Tibial nerve (tissue), 4 donors: Measurements from ENCODE around the gene WNT5A. TPM values are rescaled to one million over a fixed set of nuclear protein-coding genes. Genes with fewer than 3 reads are reported as not detected.

ENCODE experiments used
- DNase-seq, 2 donors: peaks; one replicate each; pipeline ENCODE4 v3.0.0-alpha.2; 2019; ENCODE audit warnings: low spot score in 2 of 2
- H3K27ac ChIP-seq, 4 donors: fragments of 200-600 bp; sonication (generic) in 3 of 4; one replicate each; pipeline ENCODE4 v1.5.1; 2017 to 2019; ENCODE audit warnings: mild to moderate bottlenecking in 1 of 4
- H3K27me3 ChIP-seq, 2 donors: fragments of 200-600 bp; sonication (generic) in 1 of 2; one replicate each; pipeline versions ENCODE4 v1.5.1 to v1.6.0; 2017 to 2019
- H3K36me3 ChIP-seq, 3 donors: fragments of 200-600 bp; sonication (generic); one replicate each; pipeline ENCODE4 v1.5.1; 2018 to 2019
- H3K4me1 ChIP-seq, 4 donors: fragments of 200-600 bp; sonication (generic) in 3 of 4; one replicate each; pipeline ENCODE4 v1.5.1; 2017 to 2019
- H3K4me3 ChIP-seq, 4 donors: fragments of 200-600 bp; sonication (generic) in 3 of 4; one replicate each; pipeline ENCODE4 v1.5.1; 2017 to 2019; ENCODE audit warnings: mild to moderate bottlenecking in 1 of 4, moderate library complexity in 1 of 4
- H3K9me3 ChIP-seq, 4 donors: fragments of 200-600 bp; sonication (generic) in 3 of 4; one replicate each; pipeline ENCODE4 v1.5.1; 2017 to 2019
- CTCF ChIP-seq, 5 experiments: fragments of 200-600 bp in 3 of 5; fragments of 450-650 bp in 2 of 5; sonication (generic) in 3 of 5; IDR thresholded peaks; one replicate each; pipeline ENCODE4 v1.5.1; 2016 to 2019; ENCODE audit warnings: antibody characterized with exemption in 5 of 5, mild to moderate bottlenecking in 3 of 5, moderate library complexity in 2 of 5
- EP300 ChIP-seq, 2 donors: sonication (generic); formaldehyde crosslinking; IDR thresholded peaks; one replicate each; pipeline ENCODE4 v1.6.1; 2017; ENCODE audit warnings: antibody characterized with exemption in 2 of 2, mild to moderate bottlenecking in 1 of 2
- POLR2A ChIP-seq, 2 donors: fragments of 450-650 bp; IDR thresholded peaks; one replicate each; pipeline ENCODE4 v1.6.1; 2017; ENCODE audit warnings: antibody characterized with exemption in 2 of 2, mild to moderate bottlenecking in 2 of 2, moderate library complexity in 2 of 2
- WGBS, 2 donors: methylation state at CpG; one replicate each; pipeline ENCODE4 v1.1.5; 2018; 5-methylcytosine and 5-hydroxymethylcytosine counted together
- total RNA-seq, 4 donors: library from RNA; depleted of rRNA; stranded (reverse); fragments of >200 nt; gene quantifications; one replicate each; pipeline ENCODE4 v1.1.0, GENCODE V29; 2016

Gene WNT5A
- total RNA-seq, 4 donors from 2014 or later: 0.30 to 34.5 (median 9.3) TPM

DNA sequence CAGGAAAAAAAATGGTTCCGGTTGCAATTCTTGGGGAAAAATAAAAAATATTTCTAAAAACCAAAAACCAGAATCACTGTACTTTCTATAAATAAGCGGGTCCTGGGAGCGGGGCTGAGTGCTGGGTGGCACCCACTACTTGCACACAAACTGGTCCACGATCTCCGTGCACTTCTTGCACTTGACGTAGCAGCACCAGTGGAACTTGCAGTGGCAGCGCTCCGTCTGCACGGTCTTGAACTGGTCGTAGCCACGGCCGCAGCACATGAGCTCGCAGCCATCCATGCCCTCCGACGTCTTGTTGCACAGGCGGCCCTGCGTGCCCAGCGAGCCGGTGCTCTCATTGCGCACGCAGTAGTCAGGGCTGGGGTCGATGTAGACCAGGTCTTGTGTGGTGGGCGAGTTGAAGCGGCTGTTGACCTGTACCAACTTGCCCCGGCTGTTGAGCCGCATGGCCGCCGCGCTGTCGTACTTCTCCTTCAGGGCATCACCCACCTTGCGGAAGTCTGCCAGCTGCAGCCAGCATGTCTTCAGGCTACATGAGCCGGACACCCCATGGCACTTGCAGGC is 17.1 kb downstream of the WNT5A start:
- no peak for DNase-seq
- H3K9me3 ChIP-seq: no peaks in the 10 kb centered on the region
- no peaks in the 10 kb centered on the region for H3K4me1 ChIP-seq
- no peak overlapping the region for H3K4me3 ChIP-seq
- 95% methylated on average over 28 to 31 of the region's 32 CpGs for WGBS, 2 donors
- H3K27me3 ChIP-seq: no peaks in the 10 kb centered on the region
- peaks cover 0 to 5% (median 0%) of the 10 kb centered on the region in 3 donors for H3K36me3 ChIP-seq
- no peak overlapping the region for H3K27ac ChIP-seq
- TF ChIP-seq POLR2A (IDR thresholded peaks at IDR 0.05) (no peak), EP300 (IDR thresholded peaks at IDR 0.05) (no peak), CTCF (IDR thresholded peaks at IDR 0.05) (no peak)

GRCh38 chr3:55468251-55468650 is 18.9 kb downstream of the WNT5A start:
- no peaks in the 10 kb centered on the region for H3K9me3 ChIP-seq
- WGBS, 2 donors: 89 to 90% methylated on average over 5 of the region's 5 CpGs

GRCh38 chr3:55467099-55467498 is 20.0 kb downstream of the WNT5A start:
- Histone ChIP-seq H3K27me3 (no peaks in the 10 kb centered on the region), H3K4me1 (no peaks in the 10 kb centered on the region), H3K27ac (no peak overlapping the region), H3K4me3 (no peak overlapping the region), H3K9me3 (no peaks in the 10 kb centered on the region), H3K36me3 (peaks cover 0 to 5% (median 0%) of the 10 kb centered on the region in 3 donors)
- TF ChIP-seq POLR2A (IDR thresholded peaks at IDR 0.05) (no peak), EP300 (IDR thresholded peaks at IDR 0.05) (no peak), CTCF (IDR thresholded peaks at IDR 0.05) (no peak)
- 37 to 58% methylated on average over 2 of the region's 2 CpGs for WGBS, 2 donors
- DNase-seq: no peak

More at GRCh38 chr3:55468251-55468650, 18.9 kb downstream of the WNT5A start:
- DNase-seq: no peak
- H3K36me3 ChIP-seq: peaks cover 0 to 5% (median 0%) of the 10 kb centered on the region in 3 donors
- TF ChIP-seq CTCF (IDR thresholded peaks at IDR 0.05) (no peak), EP300 (IDR thresholded peaks at IDR 0.05) (no peak), POLR2A (IDR thresholded peaks at IDR 0.05) (no peak)
- no peak overlapping the region for H3K27ac ChIP-seq
- no peaks in the 10 kb centered on the region for H3K27me3 ChIP-seq
- H3K4me3 ChIP-seq: no peak overlapping the region
- no peaks in the 10 kb centered on the region for H3K4me1 ChIP-seq

DNA sequence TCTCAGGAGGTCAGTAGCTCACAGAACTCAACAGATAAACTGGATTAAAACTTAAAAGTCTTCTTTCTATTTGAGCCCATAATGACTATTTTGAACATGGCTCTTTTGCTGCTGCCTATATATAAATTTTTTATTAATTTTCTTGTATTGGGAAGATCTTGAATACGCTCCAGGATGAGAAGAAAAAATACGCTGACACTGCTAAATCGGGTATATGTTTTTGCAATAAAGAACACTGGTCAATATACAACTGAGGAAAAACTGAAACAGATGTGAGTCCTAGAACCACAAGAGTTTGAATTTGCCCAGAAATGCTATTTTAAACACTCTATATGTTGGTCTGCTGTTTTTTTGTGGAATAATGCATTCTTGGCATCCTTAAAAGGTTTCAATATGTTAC is 20.6 kb downstream of the WNT5A start:
- Histone ChIP-seq H3K36me3 (peaks cover 0 to 5% (median 0%) of the 10 kb centered on the region in 3 donors), H3K27me3 (no peaks in the 10 kb centered on the region), H3K4me1 (no peaks in the 10 kb centered on the region), H3K9me3 (no peaks in the 10 kb centered on the region), H3K4me3 (no peak overlapping the region), H3K27ac (no peak overlapping the region)
- no peak for DNase-seq
- WGBS, 2 donors: 64 to 68% methylated on average over 3 of the region's 3 CpGs
- no peak for TF ChIP-seq POLR2A (IDR thresholded peaks at IDR 0.05)
- TF ChIP-seq CTCF (IDR thresholded peaks at IDR 0.05): no peak
- TF ChIP-seq EP300 (IDR thresholded peaks at IDR 0.05): no peak

DNA sequence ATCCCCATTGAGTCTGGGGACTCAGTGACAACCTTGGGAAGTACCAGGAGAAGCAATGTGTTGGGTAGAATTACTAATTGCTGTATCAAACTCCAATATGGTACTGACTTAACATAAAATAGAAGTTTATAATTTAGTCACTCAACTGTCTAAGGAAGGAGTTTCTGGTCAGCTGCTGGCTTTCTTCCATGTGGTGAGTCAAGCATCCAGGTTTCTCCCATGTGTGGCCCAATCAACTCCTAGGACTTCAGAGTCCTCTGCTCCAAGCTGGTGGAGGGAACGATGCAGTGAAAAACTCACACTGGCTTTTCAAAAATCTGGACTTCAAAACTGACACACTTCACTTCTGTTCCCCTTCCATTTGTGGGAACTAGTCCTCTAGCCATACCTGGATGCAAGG is 25.2 kb downstream of the WNT5A start:
- no peaks in the 10 kb centered on the region for H3K27me3 ChIP-seq
- 94 to 100% methylated on average over 1 of the region's 1 CpG for WGBS, 2 donors
- DNase-seq: no peak
- H3K4me1 ChIP-seq: no peaks in the 10 kb centered on the region
- H3K27ac ChIP-seq: no peak overlapping the region
- TF ChIP-seq POLR2A (IDR thresholded peaks at IDR 0.05) (no peak), EP300 (IDR thresholded peaks at IDR 0.05) (no peak), CTCF (IDR thresholded peaks at IDR 0.05) (no peak)
- H3K9me3 ChIP-seq: no peaks in the 10 kb centered on the region
- H3K4me3 ChIP-seq: no peak overlapping the region
- no peaks in the 10 kb centered on the region for H3K36me3 ChIP-seq
